Fibroblast of mammary gland (primary cell): ENCODE measurements around the gene DDX4.

Source experiments
- DNase-seq: peaks from one replicate; pipeline ENCODE4 v3.0.0-alpha.2; 2010; ENCODE audit warnings: low read depth
- H3K4me3 ChIP-seq: 2 replicates; pipeline ENCODE4 v1.5.1; 2011; ENCODE audit warnings: low read depth, mild to moderate bottlenecking, low read length, moderate library complexity; ENCODE audit not compliant: control insufficient read depth
- TF ChIP-seq, protein P1 (sequence below): conservative IDR thresholded peaks from 2 replicates; pipeline ENCODE4 v1.5.1; 2011; ENCODE audit warnings: low read depth, low read length, inconsistent platforms; ENCODE audit not compliant: control insufficient read depth, insufficient read depth

The DDX4 gene

DNA sequence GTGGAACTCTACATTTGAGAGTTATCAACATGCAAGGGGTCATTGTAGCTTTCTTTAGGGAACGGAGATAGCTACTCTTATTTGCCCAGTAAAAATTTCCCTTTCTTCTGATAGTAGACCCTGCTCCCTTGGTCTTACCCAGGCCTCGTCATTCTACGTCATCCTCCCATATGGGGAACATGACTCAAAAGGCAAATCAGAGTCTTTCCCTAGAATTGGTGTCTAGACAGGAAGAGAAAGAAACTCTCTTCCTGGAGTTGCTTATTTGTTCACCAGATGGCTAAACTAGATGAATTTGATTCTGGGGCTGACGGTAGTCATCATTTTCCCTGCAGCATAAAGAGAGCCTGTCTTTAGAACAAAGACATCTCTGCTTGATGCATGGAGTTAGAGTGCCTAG, 13.6 kb upstream of the DDX4 start:
- TF ChIP-seq, protein P1, sequence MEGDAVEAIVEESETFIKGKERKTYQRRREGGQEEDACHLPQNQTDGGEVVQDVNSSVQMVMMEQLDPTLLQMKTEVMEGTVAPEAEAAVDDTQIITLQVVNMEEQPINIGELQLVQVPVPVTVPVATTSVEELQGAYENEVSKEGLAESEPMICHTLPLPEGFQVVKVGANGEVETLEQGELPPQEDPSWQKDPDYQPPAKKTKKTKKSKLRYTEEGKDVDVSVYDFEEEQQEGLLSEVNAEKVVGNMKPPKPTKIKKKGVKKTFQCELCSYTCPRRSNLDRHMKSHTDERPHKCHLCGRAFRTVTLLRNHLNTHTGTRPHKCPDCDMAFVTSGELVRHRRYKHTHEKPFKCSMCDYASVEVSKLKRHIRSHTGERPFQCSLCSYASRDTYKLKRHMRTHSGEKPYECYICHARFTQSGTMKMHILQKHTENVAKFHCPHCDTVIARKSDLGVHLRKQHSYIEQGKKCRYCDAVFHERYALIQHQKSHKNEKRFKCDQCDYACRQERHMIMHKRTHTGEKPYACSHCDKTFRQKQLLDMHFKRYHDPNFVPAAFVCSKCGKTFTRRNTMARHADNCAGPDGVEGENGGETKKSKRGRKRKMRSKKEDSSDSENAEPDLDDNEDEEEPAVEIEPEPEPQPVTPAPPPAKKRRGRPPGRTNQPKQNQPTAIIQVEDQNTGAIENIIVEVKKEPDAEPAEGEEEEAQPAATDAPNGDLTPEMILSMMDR: no peak
- no peak overlapping the region for H3K4me3 ChIP-seq
- DNase-seq: no peak

DNA sequence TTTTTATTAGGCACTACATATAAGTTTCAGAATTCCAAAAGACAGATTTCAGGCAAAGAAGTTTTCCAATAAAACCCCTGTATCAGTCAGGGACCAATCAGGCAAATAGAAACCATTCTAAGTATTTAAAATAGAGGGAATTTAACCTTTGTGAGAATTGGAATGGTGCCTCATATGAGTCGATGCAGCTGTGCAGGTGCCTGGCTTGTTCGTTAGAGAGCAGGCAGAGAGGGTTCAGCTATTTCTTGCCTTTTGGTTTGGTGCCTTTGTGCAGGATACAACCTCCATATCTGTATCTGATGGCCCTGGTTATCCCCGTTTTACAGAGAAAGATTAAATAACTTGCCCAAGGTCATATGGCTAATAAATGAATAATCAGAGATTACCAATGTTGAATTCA, 6.0 kb upstream of the DDX4 start:
- no peak overlapping the region for H3K4me3 ChIP-seq
- TF ChIP-seq, protein P1: no peak
- DNase-seq: no peak

GRCh38 chr5:55732585-55732984, 5.3 kb upstream of the DDX4 start:
- no peak overlapping the region for H3K4me3 ChIP-seq
- TF ChIP-seq, protein P1: no peak
- DNase-seq: no peak

DNA sequence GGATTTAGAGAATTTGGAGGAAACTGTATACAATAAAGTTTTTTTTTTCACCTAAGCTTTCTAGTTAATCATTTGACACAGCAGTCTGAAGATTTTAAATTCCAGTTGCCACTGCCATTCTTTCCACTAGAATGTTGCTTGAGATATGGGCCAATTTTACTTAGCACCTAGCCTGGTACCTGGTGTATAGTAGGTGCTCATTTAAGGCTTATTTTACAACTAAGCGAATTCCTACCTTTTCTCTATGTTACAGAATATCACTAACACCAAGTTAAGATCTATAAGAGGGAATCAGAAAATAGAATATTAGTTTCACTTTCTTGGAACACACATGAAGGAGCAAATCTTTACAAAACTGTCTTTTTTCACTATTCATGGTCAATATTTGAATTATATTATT, 3.2 kb upstream of the DDX4 start:
- no peak for DNase-seq
- no peak overlapping the region for H3K4me3 ChIP-seq
- TF ChIP-seq, protein P1: no peak

DNA sequence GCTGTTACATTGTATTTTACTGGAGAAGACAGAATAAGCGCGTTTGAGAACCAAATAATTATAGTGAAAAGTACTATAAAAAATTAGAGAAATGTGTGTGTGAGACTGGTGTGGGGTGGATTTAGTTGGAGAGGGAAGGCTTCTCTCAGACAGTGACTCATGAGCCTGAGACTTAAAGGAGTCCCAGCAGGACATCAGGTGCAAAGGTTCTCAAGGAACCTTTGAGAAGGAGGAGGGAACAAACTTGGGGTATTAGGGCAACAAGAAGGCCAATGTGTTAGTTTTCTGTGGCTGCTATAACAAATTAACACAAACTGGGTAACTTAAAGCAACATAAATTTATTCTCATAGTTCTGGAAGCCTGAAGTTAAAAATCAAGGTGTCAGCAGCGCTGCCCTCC, 4.9 kb downstream of the DDX4 start:
- TF ChIP-seq, protein P1: no peak
- no peak for DNase-seq
- no peak overlapping the region for H3K4me3 ChIP-seq

DNA sequence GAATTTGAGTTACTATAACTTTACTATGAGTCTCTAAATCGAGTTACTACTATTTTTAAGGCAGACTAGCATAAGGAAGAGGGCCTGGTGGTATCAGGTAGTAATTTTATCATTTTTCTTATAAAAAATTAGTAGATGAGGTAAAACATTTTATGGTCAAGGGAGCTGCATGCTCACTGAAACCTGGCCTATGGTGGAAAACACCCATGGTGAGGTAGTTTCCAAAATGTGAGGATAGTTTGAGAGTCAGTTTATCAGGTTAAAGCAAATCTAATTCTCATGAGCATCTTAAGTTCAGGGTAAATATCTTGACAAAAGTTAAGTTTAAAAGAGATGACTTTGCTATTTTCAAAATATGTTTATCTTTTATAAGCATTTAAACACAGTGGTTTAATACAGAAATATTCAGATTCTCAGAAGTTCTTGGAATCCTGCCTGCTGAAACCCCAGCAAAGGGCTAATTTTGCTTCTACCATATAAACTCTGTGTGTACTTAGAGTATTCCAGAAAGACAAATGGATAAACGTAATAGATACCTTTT, 10.0 kb downstream of the DDX4 start:
- TF ChIP-seq, protein P1: no peak
- no peak overlapping the region for H3K4me3 ChIP-seq
- no peak for DNase-seq

- no peak overlapping the region for H3K4me3 ChIP-seq
- TF ChIP-seq, protein P1: no peak
- no peak for DNase-seq
These were observed 11.5 kb downstream of the DDX4 start for GRCh38 chr5:55749387-55749786.
